HL-60 (cell line): ENCODE data around the gene PLXNA2.

Experiments used
- CTCF ChIP-seq: IDR thresholded peaks from one replicate; pipeline ENCODE4 v1.5.1; 2011; ENCODE audit warnings: low read length, control low read depth, inconsistent platforms; ENCODE audit not compliant: insufficient read depth
- POLR2AphosphoS5 ChIP-seq: IDR thresholded peaks from 2 replicates; pipeline ENCODE4 v1.6.1; 2012; ENCODE audit warnings: low read depth

- TF ChIP-seq CTCF: no peak
- no peak for TF ChIP-seq POLR2AphosphoS5
Observed at GRCh38 chr1:208250613-208251012, 6.4 kb upstream of the PLXNA2 start.
